ENCODE data around the gene HS6ST2. TPM values are rescaled to one million over a fixed set of nuclear protein-coding genes. Genes with fewer than 3 reads are reported as not detected.

The HS6ST2 gene
- total RNA-seq, 1 donor from 2014 or later, result 0.92 TPM

DNA sequence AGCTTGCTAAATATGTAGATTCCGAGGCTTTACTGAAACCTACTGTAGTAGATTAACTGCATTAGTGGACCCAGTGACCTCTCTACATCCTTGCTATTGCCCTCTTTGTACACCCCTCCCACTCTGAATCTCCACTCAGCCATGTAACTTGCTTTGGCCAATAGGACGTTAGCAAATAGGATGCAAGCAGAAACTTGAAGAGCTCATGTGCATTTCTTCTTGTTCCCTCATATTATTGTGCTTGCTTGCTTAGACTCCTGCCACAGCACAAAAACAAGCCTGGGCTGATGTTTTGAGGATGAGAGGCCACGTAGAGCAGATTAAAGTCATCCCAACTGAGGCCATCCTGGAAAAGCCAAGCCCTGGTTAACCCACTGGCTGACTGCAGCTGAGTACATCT, 147.9 kb downstream of the HS6ST2 start:
- TF ChIP-seq, protein P1, sequence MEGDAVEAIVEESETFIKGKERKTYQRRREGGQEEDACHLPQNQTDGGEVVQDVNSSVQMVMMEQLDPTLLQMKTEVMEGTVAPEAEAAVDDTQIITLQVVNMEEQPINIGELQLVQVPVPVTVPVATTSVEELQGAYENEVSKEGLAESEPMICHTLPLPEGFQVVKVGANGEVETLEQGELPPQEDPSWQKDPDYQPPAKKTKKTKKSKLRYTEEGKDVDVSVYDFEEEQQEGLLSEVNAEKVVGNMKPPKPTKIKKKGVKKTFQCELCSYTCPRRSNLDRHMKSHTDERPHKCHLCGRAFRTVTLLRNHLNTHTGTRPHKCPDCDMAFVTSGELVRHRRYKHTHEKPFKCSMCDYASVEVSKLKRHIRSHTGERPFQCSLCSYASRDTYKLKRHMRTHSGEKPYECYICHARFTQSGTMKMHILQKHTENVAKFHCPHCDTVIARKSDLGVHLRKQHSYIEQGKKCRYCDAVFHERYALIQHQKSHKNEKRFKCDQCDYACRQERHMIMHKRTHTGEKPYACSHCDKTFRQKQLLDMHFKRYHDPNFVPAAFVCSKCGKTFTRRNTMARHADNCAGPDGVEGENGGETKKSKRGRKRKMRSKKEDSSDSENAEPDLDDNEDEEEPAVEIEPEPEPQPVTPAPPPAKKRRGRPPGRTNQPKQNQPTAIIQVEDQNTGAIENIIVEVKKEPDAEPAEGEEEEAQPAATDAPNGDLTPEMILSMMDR (IDR thresholded peaks at IDR 0.05), result no peak
- no peak for ATAC-seq
- no peaks in the 10 kb centered on the region for H3K27me3 ChIP-seq (ENCODE audit: low read depth)

DNA sequence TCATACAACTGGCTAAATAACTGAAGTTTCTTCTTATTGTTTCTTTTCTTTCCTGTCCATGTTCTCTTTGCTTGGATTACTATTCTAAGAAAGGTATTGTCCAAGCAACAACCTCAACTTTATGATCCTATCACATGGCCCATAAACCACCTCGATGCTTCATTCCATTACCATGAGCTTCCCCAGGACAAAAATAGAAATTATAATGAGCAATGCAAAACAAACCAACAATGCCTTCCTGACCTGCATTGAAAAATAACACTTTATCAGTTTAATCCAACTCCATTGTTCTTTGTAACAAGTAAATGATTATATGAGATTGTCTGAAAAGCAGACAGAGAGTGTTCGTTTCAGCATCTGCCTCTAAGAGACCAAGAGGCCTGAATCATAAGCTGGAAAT, 148.8 kb downstream of the HS6ST2 start:
- H3K27me3 ChIP-seq (ENCODE audit: low read depth), result no peaks in the 10 kb centered on the region
- DNase-seq (no peak), ATAC-seq (no peak)
- no peak overlapping the region for H3K4me3 ChIP-seq
- intact Hi-C loops (cut with DNase I), result no loop called here
- TF ChIP-seq, protein P1 (IDR thresholded peaks at IDR 0.05), result no peak
- no peaks in the 10 kb centered on the region for H3K9me3 ChIP-seq
- no peaks in the 10 kb centered on the region for H3K36me3 ChIP-seq
- no peaks in the 10 kb centered on the region for H3K4me1 ChIP-seq
- no peak overlapping the region for H3K27ac ChIP-seq

More for the DNA sequence above, 147.9 kb downstream of the HS6ST2 start:
- intact Hi-C loops (cut with DNase I), result no loop called here
- no peak overlapping the region for H3K4me3 ChIP-seq
- no peaks in the 10 kb centered on the region for H3K36me3 ChIP-seq
- no peaks in the 10 kb centered on the region for H3K4me1 ChIP-seq
- DNase-seq, result no peak
- H3K27ac ChIP-seq, result no peak overlapping the region
- no peaks in the 10 kb centered on the region for H3K9me3 ChIP-seq

DNA sequence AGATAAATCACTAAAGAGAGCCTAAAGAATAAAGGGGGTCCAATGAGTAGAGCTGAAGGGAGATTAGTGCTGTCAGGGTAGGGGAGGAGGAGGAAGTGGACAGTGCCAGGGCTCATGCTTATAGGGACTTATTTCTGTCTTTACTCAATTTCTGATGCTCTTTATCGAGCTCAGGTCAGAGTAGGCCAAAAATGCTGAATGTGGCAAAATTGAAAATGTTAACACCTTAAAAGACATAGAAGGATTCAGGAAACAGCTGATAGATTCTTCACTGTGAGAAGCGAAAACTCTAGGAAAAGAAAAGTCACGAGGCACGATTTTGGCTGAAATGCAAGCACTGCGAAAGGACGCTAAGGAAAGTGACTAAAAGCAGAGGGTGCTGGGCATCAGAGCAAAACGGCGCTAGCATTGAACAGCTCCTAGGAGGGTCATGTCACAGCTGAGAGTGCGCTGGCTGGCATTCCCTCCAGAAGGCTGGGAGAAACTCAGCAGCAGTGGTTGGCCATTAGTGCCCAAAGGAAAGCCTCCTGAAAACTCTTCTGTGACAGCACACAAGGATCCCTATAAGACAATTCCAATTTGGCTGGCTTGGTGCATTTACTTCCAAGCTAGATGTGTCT, 150.9 kb downstream of the HS6ST2 start:
- H3K9me3 ChIP-seq, result no peaks in the 10 kb centered on the region
- no peaks in the 10 kb centered on the region for H3K27me3 ChIP-seq (ENCODE audit: low read depth)
- H3K36me3 ChIP-seq, result no peaks in the 10 kb centered on the region
- no peak for ATAC-seq
- TF ChIP-seq, protein P1 (IDR thresholded peaks at IDR 0.05), result no peak
- H3K4me3 ChIP-seq, result no peak overlapping the region
- no peak overlapping the region for H3K27ac ChIP-seq
- no peaks in the 10 kb centered on the region for H3K4me1 ChIP-seq
- no peak for DNase-seq
- intact Hi-C loops (cut with DNase I), result no loop called here

DNA sequence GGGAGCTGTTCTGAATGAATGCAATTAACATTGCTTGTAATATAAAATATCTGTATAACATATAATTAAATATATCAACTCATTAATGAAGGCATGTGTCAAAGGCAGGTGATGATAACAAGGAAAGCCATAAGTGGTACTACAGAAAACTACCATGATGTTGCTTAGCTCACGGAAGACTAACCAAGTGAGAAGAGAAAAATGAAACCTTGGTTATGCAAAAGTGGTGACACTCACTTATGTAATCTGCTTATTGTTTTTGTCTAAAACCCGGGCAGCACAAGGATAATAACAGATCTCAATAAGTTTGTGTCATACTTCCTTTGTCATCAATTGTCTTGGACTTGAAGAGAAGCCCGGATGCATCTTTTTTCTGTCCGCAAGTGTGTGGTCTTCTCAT, 156.4 kb downstream of the HS6ST2 start:
- no peak for ATAC-seq
- intact Hi-C loops (cut with DNase I), result no loop called here
- H3K4me3 ChIP-seq, result no peak overlapping the region

DNA sequence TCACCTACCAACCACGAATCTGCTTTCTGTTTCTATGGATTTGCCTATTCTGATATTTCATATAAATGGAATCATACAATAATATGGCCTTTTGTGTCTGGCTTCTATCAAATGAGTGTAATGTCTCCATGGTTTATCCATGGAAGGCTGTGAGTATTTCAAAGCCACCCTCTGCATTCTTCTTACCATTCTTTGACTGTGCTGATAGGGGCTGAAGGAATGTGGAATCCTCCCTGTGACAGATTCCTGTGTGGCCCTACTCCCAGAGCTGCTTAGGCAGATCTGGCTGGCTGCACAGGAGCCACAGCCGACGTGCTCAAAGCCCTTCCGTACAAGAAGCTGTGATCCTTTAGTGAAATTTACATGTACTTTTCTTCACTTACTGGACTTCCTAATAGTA, 163.2 kb downstream of the HS6ST2 start:
- H3K36me3 ChIP-seq, result no peaks in the 10 kb centered on the region
- no peak overlapping the region for H3K4me3 ChIP-seq
- intact Hi-C loops (cut with DNase I), result no loop called here
- no peak for ATAC-seq
- H3K9me3 ChIP-seq, result no peaks in the 10 kb centered on the region
- no peaks in the 10 kb centered on the region for H3K27me3 ChIP-seq (ENCODE audit: low read depth)
- DNase-seq, result no peak
- no peaks in the 10 kb centered on the region for H3K4me1 ChIP-seq
- TF ChIP-seq, protein P1 (IDR thresholded peaks at IDR 0.05), result no peak
- no peak overlapping the region for H3K27ac ChIP-seq

More for the DNA sequence above, 156.4 kb downstream of the HS6ST2 start:
- no peak for DNase-seq
- H3K27me3 ChIP-seq (ENCODE audit: low read depth), result no peaks in the 10 kb centered on the region
- H3K27ac ChIP-seq, result no peak overlapping the region
- H3K9me3 ChIP-seq, result no peaks in the 10 kb centered on the region
- H3K36me3 ChIP-seq, result no peaks in the 10 kb centered on the region
- TF ChIP-seq, protein P1 (IDR thresholded peaks at IDR 0.05), result no peak
- no peaks in the 10 kb centered on the region for H3K4me1 ChIP-seq
